Measurements from ENCODE around the gene HMCN1. TPM values are rescaled to one million over a fixed set of nuclear protein-coding genes. Genes with fewer than 3 reads are reported as not detected.
A peak's percentile ranks its signal among the peaks of the same experiment; 100 is the strongest.
"Not testable (repeated sequence)": the region's sequence is repeated elsewhere in the genome, so short reads cannot be mapped to it uniquely, and the experiment has no call there.

HMCN1 gene
- total RNA-seq, 1 donor from 2014 or later, result 3.4 TPM

DNA sequence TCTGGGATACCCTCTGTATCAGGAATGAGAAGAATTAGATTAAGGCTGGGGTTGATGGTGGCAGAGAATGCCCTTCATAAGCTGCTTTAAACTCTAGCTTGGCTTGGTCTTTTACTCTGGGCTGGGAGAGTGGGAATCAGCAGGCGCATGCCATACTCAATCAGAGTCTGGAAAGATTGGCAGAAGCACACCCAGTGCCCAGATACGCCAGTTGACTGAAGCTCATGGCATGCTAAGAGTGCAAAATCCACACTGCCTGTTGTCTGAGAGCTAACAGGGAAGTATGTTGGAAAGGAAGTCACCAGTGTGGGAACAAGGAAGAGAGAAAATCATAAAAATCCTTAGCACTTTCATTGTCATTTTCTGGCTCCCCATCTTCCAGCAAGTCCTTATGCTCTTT is 53.0 kb downstream of the HMCN1 start:
- peaks cover 1% of the 10 kb centered on the region for H3K36me3 Mint-ChIP-seq (ENCODE audit: insufficient read depth)
- no peaks in the 10 kb centered on the region for H3K27me3 Mint-ChIP-seq
- H3K4me3 Mint-ChIP-seq (ENCODE audit: low read depth), result no peak overlapping the region
- TF ChIP-seq, protein P1, sequence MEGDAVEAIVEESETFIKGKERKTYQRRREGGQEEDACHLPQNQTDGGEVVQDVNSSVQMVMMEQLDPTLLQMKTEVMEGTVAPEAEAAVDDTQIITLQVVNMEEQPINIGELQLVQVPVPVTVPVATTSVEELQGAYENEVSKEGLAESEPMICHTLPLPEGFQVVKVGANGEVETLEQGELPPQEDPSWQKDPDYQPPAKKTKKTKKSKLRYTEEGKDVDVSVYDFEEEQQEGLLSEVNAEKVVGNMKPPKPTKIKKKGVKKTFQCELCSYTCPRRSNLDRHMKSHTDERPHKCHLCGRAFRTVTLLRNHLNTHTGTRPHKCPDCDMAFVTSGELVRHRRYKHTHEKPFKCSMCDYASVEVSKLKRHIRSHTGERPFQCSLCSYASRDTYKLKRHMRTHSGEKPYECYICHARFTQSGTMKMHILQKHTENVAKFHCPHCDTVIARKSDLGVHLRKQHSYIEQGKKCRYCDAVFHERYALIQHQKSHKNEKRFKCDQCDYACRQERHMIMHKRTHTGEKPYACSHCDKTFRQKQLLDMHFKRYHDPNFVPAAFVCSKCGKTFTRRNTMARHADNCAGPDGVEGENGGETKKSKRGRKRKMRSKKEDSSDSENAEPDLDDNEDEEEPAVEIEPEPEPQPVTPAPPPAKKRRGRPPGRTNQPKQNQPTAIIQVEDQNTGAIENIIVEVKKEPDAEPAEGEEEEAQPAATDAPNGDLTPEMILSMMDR (IDR thresholded peaks at IDR 0.05; ENCODE audit: unreplicated experiment), result no peak
- no peak for DNase-seq (ENCODE audit: low spot score, unreplicated experiment)
- peak overlapping the region; percentile 56 for H3K27ac Mint-ChIP-seq
- H3K4me1 Mint-ChIP-seq (ENCODE audit: low read depth), result peaks cover 8% of the 10 kb centered on the region
- H3K9me3 Mint-ChIP-seq (ENCODE audit: low read depth), result peaks cover 8% of the 10 kb centered on the region

DNA sequence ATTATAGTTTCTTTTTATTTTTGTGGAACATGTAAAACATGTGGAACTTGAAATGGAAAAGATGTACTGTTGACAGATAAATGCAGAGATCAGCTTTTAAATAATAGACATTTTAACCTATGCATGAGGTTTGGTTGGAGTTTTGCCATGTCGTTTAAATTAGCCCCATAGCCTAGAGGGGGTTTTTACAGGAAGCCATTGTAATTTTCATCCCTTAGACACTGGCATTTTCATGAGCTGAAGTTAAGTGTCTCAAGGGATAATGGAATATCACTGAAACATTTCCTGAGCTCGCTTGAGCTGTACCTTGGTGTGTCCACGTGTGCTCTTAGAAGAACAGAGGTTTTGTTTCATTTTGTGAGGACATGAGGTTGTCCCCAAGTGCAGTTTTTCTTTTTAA is 54.2 kb downstream of the HMCN1 start:
- TF ChIP-seq, protein P1 (IDR thresholded peaks at IDR 0.05; ENCODE audit: unreplicated experiment), result no peak
- no peaks in the 10 kb centered on the region for H3K9me3 Mint-ChIP-seq (ENCODE audit: low read depth)
- H3K4me1 Mint-ChIP-seq (ENCODE audit: low read depth), result peaks cover 8% of the 10 kb centered on the region
- no peak overlapping the region for H3K4me3 Mint-ChIP-seq (ENCODE audit: low read depth)
- DNase-seq (ENCODE audit: low spot score, unreplicated experiment), result no peak
- H3K36me3 Mint-ChIP-seq (ENCODE audit: insufficient read depth), result no peaks in the 10 kb centered on the region
- no peaks in the 10 kb centered on the region for H3K27me3 Mint-ChIP-seq
- H3K27ac Mint-ChIP-seq, result no peak overlapping the region

DNA sequence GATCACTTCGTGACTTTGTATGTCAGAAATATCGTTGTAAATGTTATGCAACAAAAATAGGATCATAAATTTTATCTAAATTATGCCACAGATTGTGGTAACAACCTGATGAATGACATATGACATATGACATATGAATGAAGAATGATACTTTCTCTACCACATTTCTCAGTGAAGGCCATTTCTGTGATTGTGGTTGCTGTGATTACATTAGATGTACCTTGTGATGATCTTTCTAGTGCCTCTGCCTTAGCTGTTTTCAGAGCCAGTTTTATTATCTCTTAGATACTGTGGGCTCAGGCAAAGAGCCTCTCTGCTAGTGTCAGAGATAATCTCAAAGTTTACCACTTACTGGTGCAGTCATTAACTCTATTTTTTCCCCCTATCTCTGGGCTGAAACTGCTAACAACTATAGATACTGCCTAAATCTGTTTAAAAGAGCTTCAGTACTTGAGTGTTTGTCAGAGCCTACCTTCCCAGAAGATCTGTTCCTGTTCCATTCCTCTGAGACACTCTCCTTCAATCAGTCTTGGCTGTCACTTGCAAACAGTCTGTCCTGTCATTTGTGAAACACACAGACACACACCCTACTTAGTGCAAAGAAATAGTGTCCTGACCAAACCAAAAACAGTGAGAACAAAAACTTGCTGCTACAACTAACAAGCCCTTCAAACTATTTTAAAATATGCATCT is 55.5 kb downstream of the HMCN1 start:
- H3K9me3 Mint-ChIP-seq (ENCODE audit: low read depth), result no peaks in the 10 kb centered on the region
- no peak overlapping the region for H3K27ac Mint-ChIP-seq
- peaks cover 8% of the 10 kb centered on the region for H3K4me1 Mint-ChIP-seq (ENCODE audit: low read depth)
- H3K36me3 Mint-ChIP-seq (ENCODE audit: insufficient read depth), result no peaks in the 10 kb centered on the region
- H3K4me3 Mint-ChIP-seq (ENCODE audit: low read depth), result no peak overlapping the region
- no peaks in the 10 kb centered on the region for H3K27me3 Mint-ChIP-seq
- TF ChIP-seq, protein P1 (IDR thresholded peaks at IDR 0.05; ENCODE audit: unreplicated experiment), result no peak
- no peak for DNase-seq (ENCODE audit: low spot score, unreplicated experiment)

DNA sequence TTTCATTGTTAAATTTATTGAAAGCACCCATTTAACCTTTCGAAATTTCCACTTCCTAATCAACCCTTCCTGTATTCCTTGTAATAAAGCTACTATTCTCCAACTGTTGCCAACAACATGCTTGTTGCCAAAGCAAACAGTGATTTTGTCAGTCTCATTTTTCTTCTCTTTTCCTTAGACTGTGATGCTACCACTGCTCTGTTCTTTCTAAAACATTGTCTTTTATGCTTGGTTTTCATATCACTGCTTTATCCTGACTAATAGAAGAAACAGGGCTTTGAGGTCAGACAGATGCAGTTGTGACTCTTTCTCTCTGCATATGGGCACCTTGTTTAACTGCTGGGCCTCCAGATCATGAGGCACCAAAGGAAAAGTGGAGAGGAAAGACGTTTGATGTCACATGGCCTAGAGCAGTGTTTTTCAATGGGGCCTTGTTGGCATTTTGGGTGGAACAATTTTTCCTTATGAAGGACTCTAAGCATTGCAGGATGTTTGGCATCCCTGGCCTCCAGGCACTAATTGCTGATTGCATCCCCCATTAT is 56.1 kb downstream of the HMCN1 start:
- Mint-ChIP-seq H3K27me3 (no peaks in the 10 kb centered on the region), H3K27ac (no peak overlapping the region), H3K4me1 (ENCODE audit: low read depth) (peaks cover 8% of the 10 kb centered on the region), H3K36me3 (ENCODE audit: insufficient read depth) (no peaks in the 10 kb centered on the region), H3K9me3 (ENCODE audit: low read depth) (no peaks in the 10 kb centered on the region), H3K4me3 (ENCODE audit: low read depth) (no peak overlapping the region)
- TF ChIP-seq, protein P1 (IDR thresholded peaks at IDR 0.05; ENCODE audit: unreplicated experiment), result no peak
- no peak for DNase-seq (ENCODE audit: low spot score, unreplicated experiment)

DNA sequence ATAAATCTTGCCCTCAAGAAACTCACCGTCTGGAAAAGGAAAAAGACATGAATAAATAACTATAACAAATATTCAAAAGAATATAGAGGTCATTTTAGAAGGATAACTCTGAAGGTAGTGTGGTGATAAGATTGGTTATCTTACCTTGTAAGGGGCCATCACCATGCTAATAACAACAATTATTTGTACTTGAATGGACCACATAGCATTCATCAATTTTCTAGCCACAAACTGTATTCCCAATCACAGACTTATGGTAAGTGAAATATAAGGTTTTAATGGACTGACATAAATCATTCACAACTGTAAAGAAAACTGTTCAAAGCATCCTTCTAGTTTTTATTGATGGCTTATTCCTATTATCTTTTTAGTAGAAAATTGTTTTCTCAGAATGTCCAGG is 57.8 kb downstream of the HMCN1 start:
- Mint-ChIP-seq H3K4me1 (ENCODE audit: low read depth) (peaks cover 8% of the 10 kb centered on the region), H3K4me3 (ENCODE audit: low read depth) (no peak overlapping the region), H3K9me3 (ENCODE audit: low read depth) (peaks cover 4% of the 10 kb centered on the region), H3K27ac (no peak overlapping the region), H3K36me3 (ENCODE audit: insufficient read depth) (no peaks in the 10 kb centered on the region), H3K27me3 (no peaks in the 10 kb centered on the region)
- no peak for DNase-seq (ENCODE audit: low spot score, unreplicated experiment)
- TF ChIP-seq, protein P1 (IDR thresholded peaks at IDR 0.05; ENCODE audit: unreplicated experiment), result no peak

DNA sequence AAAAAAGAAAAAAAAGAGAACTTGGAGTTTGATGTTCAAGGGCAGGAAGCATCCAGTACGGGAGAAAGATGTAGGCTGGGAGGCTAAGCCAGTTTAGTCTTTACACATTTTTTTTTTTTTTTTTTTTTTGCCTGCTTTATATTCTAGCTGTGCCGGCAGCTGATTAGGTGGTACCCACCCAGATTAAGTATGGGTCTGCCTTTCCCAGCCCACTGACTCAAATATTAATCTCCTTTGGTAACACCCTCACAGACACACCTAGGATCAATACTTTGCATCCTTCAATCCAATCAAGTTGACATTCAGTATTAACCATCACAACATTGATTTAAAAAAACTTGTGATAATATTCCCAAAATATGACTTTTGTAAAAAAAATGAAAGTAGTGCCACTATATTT is 60.3 kb downstream of the HMCN1 start:
- not testable (repeated sequence) for H3K4me1 Mint-ChIP-seq (ENCODE audit: low read depth); DNase-seq (ENCODE audit: low spot score, unreplicated experiment); H3K27ac Mint-ChIP-seq; H3K36me3 Mint-ChIP-seq (ENCODE audit: insufficient read depth); H3K27me3 Mint-ChIP-seq; H3K4me3 Mint-ChIP-seq (ENCODE audit: low read depth); H3K9me3 Mint-ChIP-seq (ENCODE audit: low read depth)

Data from progenitor cell of endocrine pancreas (in vitro differentiated cells).